ENCODE data around the gene GLYATL1. TPM values are rescaled to one million over a fixed set of nuclear protein-coding genes. Genes with fewer than 3 reads are reported as not detected.

Gene GLYATL1
- total and polyA plus RNA-seq, 2 of the 8 experiments (the other 6 are each of a cell fraction or from before 2014, with no cell fraction given) = 8.6 to 10.7 TPM

GRCh38 chr11:58938398-58938797 lies 890 bp upstream of the GLYATL1 start:
- FAIRE-seq (no peak), DNase-seq (ENCODE audit: low read depth in 1 of 2, low spot score in 2 of 2) (no peak)
- no peak overlapping the region for H3K27ac ChIP-seq (ENCODE audit: low read depth, low read length)
- no peaks in the 10 kb centered on the region for H3K36me3 ChIP-seq (ENCODE audit: control insufficient read depth in 2 of 4, insufficient read depth in 4 of 4, low read length in 3 of 4)
- H3K4ac ChIP-seq (replicated peaks; ENCODE audit: insufficient read length, low read depth, low read length) = no peak overlapping the region
- no peak overlapping the region for H3K18ac ChIP-seq (ENCODE audit: extremely low read depth, low read length)
- no peaks in the 10 kb centered on the region for H3K4me1 ChIP-seq (replicated peaks in 1 of 4; ENCODE audit: control insufficient read depth in 3 of 4, insufficient read depth in 4 of 4, low read length in 3 of 4)
- H3K56ac ChIP-seq (replicated peaks; ENCODE audit: insufficient read length, low read depth, low read length) = no peak overlapping the region
- no peak overlapping the region for H2BK12ac ChIP-seq (ENCODE audit: low read depth, low read length)
- no peaks in the 10 kb centered on the region; the same call in 1 of the 2 replicates for H3K79me1 ChIP-seq (ENCODE audit: low read depth, low read length)
- no peaks in the 10 kb centered on the region for H4K20me1 ChIP-seq (replicated peaks in 1 of 2; ENCODE audit: control insufficient read depth in 1 of 2, insufficient read depth in 2 of 2, low read length in 2 of 2)
- H3K23ac ChIP-seq (ENCODE audit: insufficient read length) = no peak overlapping the region
- ChIA-PET POLR2A (ENCODE audit: partially characterized antibody) (no interaction called here), CTCF (ENCODE audit: partially characterized antibody) (interaction anchor here (1.0 to 2.2 kb wide), 6 partner anchors 8 to 309 kb away, joined by 3 to 5 read pairs (median 4); no protein-coding TSS in a partner anchor)
- H3K27me3 ChIP-seq (replicated peaks in 1 of 4; ENCODE audit: control insufficient read depth in 3 of 4, extremely low read depth in 1 of 4, insufficient read depth in 3 of 4, low read length in 3 of 4) = no peaks in the 10 kb centered on the region
- no peak overlapping the region for H2BK15ac ChIP-seq (ENCODE audit: low read length)
- H4K91ac ChIP-seq (replicated peaks; ENCODE audit: insufficient read length, low read length) = no peak overlapping the region
- H2BK5ac ChIP-seq (ENCODE audit: low read depth, low read length) = no peak overlapping the region
- no peak overlapping the region for H4K8ac ChIP-seq (ENCODE audit: extremely low read depth, insufficient read depth, low read length)
- no peak overlapping the region for H3K4me3 ChIP-seq (ENCODE audit: extremely low read depth in 1 of 4, insufficient read depth in 2 of 4, low read depth in 3 of 4, low read length in 4 of 4)
- H2BK120ac ChIP-seq (replicated peaks; ENCODE audit: low read depth, low read length) = no peak overlapping the region
- no peak overlapping the region for H3K14ac ChIP-seq (ENCODE audit: insufficient read length)
- 68% methylated on average over 4 of the region's 4 CpGs; no CpG with 5 or more reads in 1 of the 2 experiments for WGBS, 2 experiments (ENCODE audit: extremely low coverage in 1 of 2, insufficient coverage in 1 of 2, insufficient read length in 1 of 2, insufficient replicate concordance in 2 of 2, low coverage in 1 of 2, low lambda C conversion rate in 2 of 2, missing lambda C conversion rate in 1 of 2)
- H4K5ac ChIP-seq (ENCODE audit: insufficient read length, low read depth, low read length) = no peak overlapping the region
- H3K9me3 ChIP-seq (ENCODE audit: insufficient read depth in 2 of 2, low read depth in 1 of 2, low read length in 1 of 2) = no peaks in the 10 kb centered on the region
- no peak overlapping the region for H2AFZ ChIP-seq (ENCODE audit: low read length)
- no peak overlapping the region for H3K4me2 ChIP-seq (ENCODE audit: insufficient read depth in 1 of 2, low read depth in 2 of 2, low read length in 2 of 2)
- H3K9ac ChIP-seq (replicated peaks in 1 of 4; ENCODE audit: extremely low read depth in 1 of 4, low read depth in 3 of 4, low read length in 3 of 4) = no peak overlapping the region
- H2BK20ac ChIP-seq (ENCODE audit: low read length) = no peak overlapping the region
- no peak overlapping the region for H2AK5ac ChIP-seq (ENCODE audit: low read depth, low read length)
- no peaks in the 10 kb centered on the region for H3K23me2 ChIP-seq (ENCODE audit: low read depth, low read length)
- H3K79me2 ChIP-seq (ENCODE audit: control insufficient read depth in 1 of 2, insufficient read depth in 2 of 2, low read length in 2 of 2) = no peaks in the 10 kb centered on the region
- TF ChIP-seq E2F6 (IDR thresholded peaks at IDR 0.05) = no peak
- no peak for TF ChIP-seq KDM5A (IDR thresholded peaks at IDR 0.05; ENCODE audit: low read length)
